DMS153 treated with DMSO at 0.1 percent for 48 hours (cell line): ENCODE data around the gene CCL22.
"Not testable (repeated sequence)": the region's sequence is repeated elsewhere in the genome, so short reads cannot be mapped to it uniquely, and the experiment has no call there.

Source experiments
- DNase-seq: peaks from one replicate; lab custom pipeline; 2025; ENCODE audit not compliant: unreplicated experiment; lab: John Stamatoyannopoulos, UW

Gene CCL22

GRCh38 chr16:57374067-57374534, 15.5 kb downstream of the CCL22 start:
- DNase-seq: no peak

GRCh38 chr16:57374925-57375465, 16.4 kb downstream of the CCL22 start:
- not testable (repeated sequence) for DNase-seq

- no peak for DNase-seq
Observed at GRCh38 chr16:57376313-57376818, 17.8 kb downstream of the CCL22 start.

- no peak for DNase-seq
Observed at GRCh38 chr16:57377080-57377841, 18.7 kb downstream of the CCL22 start.

GRCh38 chr16:57379579-57379978, 21.0 kb downstream of the CCL22 start:
- no peak for DNase-seq

GRCh38 chr16:57380671-57381462, 22.3 kb downstream of the CCL22 start:
- no peak for DNase-seq

- DNase-seq: no peak
Observed at GRCh38 chr16:57381791-57382534, 23.4 kb downstream of the CCL22 start.

GRCh38 chr16:57382535-57383275, 24.1 kb downstream of the CCL22 start:
- no peak for DNase-seq

- DNase-seq: no peak
Observed at GRCh38 chr16:57383276-57384247, 25.0 kb downstream of the CCL22 start.

- DNase-seq: no peak
Observed at GRCh38 chr16:57384248-57385070, 25.9 kb downstream of the CCL22 start.

- no peak for DNase-seq
Observed at GRCh38 chr16:57385083-57385482, 26.5 kb downstream of the CCL22 start.

- no peak for DNase-seq
Observed at GRCh38 chr16:57386381-57386951, 27.9 kb downstream of the CCL22 start.

GRCh38 chr16:57387598-57388354, 29.2 kb downstream of the CCL22 start:
- DNase-seq: no peak

GRCh38 chr16:57388359-57389086, 29.9 kb downstream of the CCL22 start:
- DNase-seq: no peak

- DNase-seq: no peak
Observed at GRCh38 chr16:57389087-57389468, 30.5 kb downstream of the CCL22 start.

GRCh38 chr16:57390636-57391295, 32.2 kb downstream of the CCL22 start:
- DNase-seq: no peak
